A549 treated with AZD2906 at 1 μM for 4 hours (cell line): ENCODE measurements around the gene GPR139. TPM values are rescaled to one million over a fixed set of nuclear protein-coding genes. Genes with fewer than 3 reads are reported as not detected.

ENCODE experiments used
- total RNA-seq: library from RNA; stranded (reverse); fragments of 200-300 nt; extraction: Qiagen RNA extraction; gene quantifications from 5 replicates; pipeline ENCODE4 v1.2.3, GENCODE V29; 2022

The GPR139 gene
- not detected in 5 replicates for total RNA-seq

DNA sequence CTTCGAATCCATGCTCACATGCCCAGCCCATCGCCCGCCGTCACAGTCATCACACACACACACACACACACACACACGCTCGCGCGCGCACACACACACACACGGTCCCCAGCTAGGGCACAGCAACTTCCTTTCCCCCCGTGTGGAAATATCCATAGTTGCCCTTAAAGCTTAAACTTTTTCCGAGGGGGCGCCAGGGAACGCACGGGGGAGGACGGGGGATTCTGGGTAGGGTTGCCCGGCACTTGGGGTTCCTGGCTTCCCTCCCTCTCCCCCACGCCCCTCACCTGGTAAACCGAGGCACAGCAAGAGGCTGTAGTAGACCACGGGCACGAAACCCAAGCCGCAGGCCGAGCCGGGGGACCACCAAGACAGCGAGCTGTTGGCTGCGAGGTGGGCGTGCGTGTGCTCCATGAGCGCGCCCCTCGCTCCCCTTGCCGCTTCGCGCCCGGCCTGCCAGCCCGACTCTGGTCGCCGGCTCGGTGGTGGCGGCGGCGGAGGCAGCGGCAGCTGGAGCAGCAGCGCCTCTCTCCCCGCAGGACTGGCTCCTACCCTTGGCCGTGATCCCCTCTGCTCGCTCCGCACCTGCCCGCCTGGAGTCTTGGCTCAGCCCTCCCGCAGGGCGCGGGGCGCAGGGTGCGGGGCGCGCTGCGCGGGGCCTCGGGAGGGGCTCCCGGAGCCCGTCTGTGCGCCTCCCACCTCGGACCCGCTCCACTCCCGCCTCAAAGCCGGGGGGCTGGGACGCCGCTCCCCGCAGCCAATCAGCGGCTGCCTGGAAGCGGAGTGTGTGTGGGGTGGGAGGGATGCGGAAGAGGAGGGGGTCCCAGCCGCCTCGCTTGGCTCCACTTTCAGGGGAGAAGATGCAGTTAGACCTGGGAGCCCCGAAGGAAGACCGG, at the start of gene GPR139:
TSS of gene GPR139 (minus strand) at position 688 of the 896 bp plus-strand sequence. CDS start at position 414, 274 bp downstream.

Other genes starting within 250 kb of the GPR139 start
- gene GPRC5B, start 189.0 kb downstream of the GPR139 start, total RNA-seq: 36.5 to 44.6 TPM (median 41.3 TPM) in 5 replicates